Duodenal mucosa (tissue), 2 donors: ENCODE data around the gene DBNDD2.

Source experiments
- H3K27ac ChIP-seq: one replicate; pipeline ENCODE4 v1.7.0; 2013; ENCODE audit warnings: low read depth, low read length
- H3K27me3 ChIP-seq, 2 donors: one replicate each; pipeline ENCODE4 v1.7.0; 2013; ENCODE audit warnings: low read length in 2 of 2, control low read depth in 1 of 2; ENCODE audit not compliant: insufficient read depth in 2 of 2, control insufficient read depth in 1 of 2
- H3K36me3 ChIP-seq, 2 donors: one replicate each; pipeline ENCODE4 v1.7.0; 2013; ENCODE audit warnings: low read length in 2 of 2, control low read depth in 1 of 2; ENCODE audit not compliant: insufficient read depth in 2 of 2, control insufficient read depth in 1 of 2
- H3K4me1 ChIP-seq, 2 donors: one replicate each; pipeline ENCODE4 v1.7.0; 2013; ENCODE audit warnings: low read length in 2 of 2, control low read depth in 1 of 2; ENCODE audit not compliant: insufficient read depth in 2 of 2, control insufficient read depth in 1 of 2
- H3K4me3 ChIP-seq, 2 donors: one replicate each; pipeline ENCODE4 v1.7.0; 2013; ENCODE audit warnings: low read length in 2 of 2, low read depth in 1 of 2
- H3K9ac ChIP-seq, 2 donors: one replicate each; pipeline ENCODE4 v1.7.0; 2013; ENCODE audit warnings: low read length in 2 of 2, low read depth in 1 of 2
- H3K9me3 ChIP-seq, 2 donors: one replicate each; pipeline ENCODE4 v1.7.0; 2013; ENCODE audit warnings: low read length in 2 of 2, control low read depth in 1 of 2; ENCODE audit not compliant: control insufficient read depth in 1 of 2

Gene DBNDD2

GRCh38 chr20:45378191-45378590 is 29.9 kb upstream of the DBNDD2 start, which contains the start of gene TP53TG5:
TSS of gene TP53TG5 (minus strand) at chr20:45378325. CDS start at chr20:45378236, 89 bp downstream.
- Histone ChIP-seq H3K27ac (no peak within 1 kb of the TSS), H3K36me3 (no peaks in the 10 kb centered on the region), H3K9ac (no peak within 1 kb of the TSS), H3K4me3 (no peak within 1 kb of the TSS), H3K4me1 (peaks cover 1 to 10% of the 10 kb centered on the region in 2 donors), H3K9me3 (no peaks in the 10 kb centered on the region), H3K27me3 (no peaks in the 10 kb centered on the region)

- H3K36me3 ChIP-seq: no peaks in the 10 kb centered on the region
- no peak overlapping the region for H3K27ac ChIP-seq
- H3K4me3 ChIP-seq: no peak overlapping the region
These were observed 20.8 kb upstream of the DBNDD2 start for GRCh38 chr20:45387274-45387673.

GRCh38 chr20:45390931-45391330 is 17.2 kb upstream of the DBNDD2 start:
- no peaks in the 10 kb centered on the region for H3K27me3 ChIP-seq
- H3K36me3 ChIP-seq: no peaks in the 10 kb centered on the region
- no peak overlapping the region for H3K9ac ChIP-seq
- H3K9me3 ChIP-seq: no peaks in the 10 kb centered on the region
- H3K27ac ChIP-seq: no peak overlapping the region
- no peak overlapping the region for H3K4me3 ChIP-seq
- no peaks in the 10 kb centered on the region for H3K4me1 ChIP-seq

More at GRCh38 chr20:45387274-45387673, 20.8 kb upstream of the DBNDD2 start:
- Histone ChIP-seq H3K27me3 (no peaks in the 10 kb centered on the region), H3K9ac (no peak overlapping the region), H3K4me1 (no peaks in the 10 kb centered on the region), H3K9me3 (no peaks in the 10 kb centered on the region)

DNA sequence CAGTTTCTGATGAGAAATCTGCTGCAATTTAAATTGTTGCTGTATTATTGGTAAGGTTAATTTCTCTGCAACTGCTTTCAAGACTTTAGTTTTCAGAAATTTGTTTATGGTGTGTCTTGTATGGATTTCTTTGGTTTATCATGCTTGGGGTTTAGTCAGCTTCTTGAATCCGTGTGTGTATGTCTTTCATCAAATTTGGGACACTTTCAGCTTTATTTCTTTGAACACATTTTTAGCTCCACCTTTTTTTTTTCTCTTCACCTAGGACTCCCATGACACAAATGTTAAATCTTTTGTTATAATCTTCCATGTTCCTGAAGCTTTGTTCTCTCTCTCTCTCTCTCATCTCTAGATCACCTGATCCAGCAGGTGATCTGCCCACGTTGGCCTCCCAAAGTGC is 16.5 kb upstream of the DBNDD2 start:
- H3K36me3 ChIP-seq: no peaks in the 10 kb centered on the region
- H3K27me3 ChIP-seq: no peaks in the 10 kb centered on the region
- no peak overlapping the region for H3K27ac ChIP-seq
- H3K9ac ChIP-seq: no peak overlapping the region
- H3K9me3 ChIP-seq: no peaks in the 10 kb centered on the region
- no peaks in the 10 kb centered on the region for H3K4me1 ChIP-seq
- no peak overlapping the region for H3K4me3 ChIP-seq

GRCh38 chr20:45392733-45393132 is 15.4 kb upstream of the DBNDD2 start:
- no peaks in the 10 kb centered on the region for H3K9me3 ChIP-seq
- H3K27ac ChIP-seq: no peak overlapping the region
- no peak overlapping the region for H3K9ac ChIP-seq
- H3K27me3 ChIP-seq: no peaks in the 10 kb centered on the region
- no peak overlapping the region for H3K4me3 ChIP-seq
- H3K36me3 ChIP-seq: no peaks in the 10 kb centered on the region
- no peaks in the 10 kb centered on the region for H3K4me1 ChIP-seq

DNA sequence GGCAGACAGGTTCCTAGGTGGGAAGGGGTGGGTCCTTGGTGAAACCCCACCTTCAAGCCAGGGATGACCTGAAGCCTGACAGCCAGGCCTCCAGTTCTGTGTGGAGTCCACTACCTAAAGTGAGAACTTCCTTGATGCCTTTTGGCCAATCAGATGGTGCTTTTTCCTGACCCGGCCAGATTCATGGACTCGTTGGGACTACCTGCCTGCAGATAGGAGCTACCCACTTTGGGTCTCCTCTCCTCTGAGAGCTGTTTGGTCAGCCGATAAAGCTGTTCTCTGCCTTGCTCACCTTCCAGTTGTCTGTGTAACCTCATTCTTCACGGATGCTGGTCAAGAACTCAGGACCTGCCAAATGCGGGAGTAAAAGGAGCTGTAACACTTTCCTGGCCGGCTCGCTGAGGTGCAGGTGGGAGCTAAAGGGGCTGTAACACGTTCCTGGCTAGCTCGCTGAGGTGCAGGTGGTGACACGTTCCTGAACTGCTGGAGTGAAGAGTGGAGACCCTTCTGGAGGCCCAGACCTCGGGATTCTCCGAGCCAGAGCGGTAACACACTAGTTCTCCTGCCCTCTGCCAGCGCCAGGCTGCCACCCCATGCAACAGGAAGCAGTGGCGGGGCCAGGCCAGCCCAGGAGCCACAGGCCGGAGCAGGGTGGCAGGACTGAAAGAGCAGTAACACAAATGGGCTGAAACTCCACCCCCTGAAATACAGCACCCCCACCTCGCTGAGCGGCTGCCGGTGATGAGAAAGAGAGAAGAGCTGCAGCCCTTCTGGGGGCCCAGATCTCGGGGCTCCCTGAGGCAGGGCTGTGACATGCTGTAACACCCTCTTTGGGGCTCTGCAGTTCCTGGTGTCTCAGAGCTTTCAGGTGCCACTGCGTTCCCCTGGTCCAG is 13.6 kb upstream of the DBNDD2 start:
- H3K9ac ChIP-seq: no peak overlapping the region
- no peaks in the 10 kb centered on the region for H3K27me3 ChIP-seq
- no peak overlapping the region for H3K27ac ChIP-seq
- H3K4me1 ChIP-seq: no peaks in the 10 kb centered on the region
- no peak overlapping the region for H3K4me3 ChIP-seq
- H3K36me3 ChIP-seq: no peaks in the 10 kb centered on the region
- H3K9me3 ChIP-seq: peaks cover 0 to 2% of the 10 kb centered on the region in 2 donors

DNA sequence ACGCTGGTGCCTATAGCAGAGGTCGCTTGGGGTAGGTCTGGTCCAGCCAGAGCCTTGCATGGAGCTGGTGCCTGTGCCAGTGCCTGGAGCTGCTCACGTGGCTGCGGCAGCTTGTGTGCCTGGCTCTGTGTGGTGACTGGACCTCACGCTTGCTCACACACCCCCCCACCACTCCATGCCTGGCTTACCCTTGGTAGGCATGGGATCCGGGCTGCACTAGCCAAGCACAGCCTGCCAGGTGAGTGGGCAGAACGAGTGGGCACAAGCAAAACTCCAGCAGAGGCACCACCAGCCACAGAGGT is 13.0 kb upstream of the DBNDD2 start:
- Histone ChIP-seq H3K4me3 (no peak overlapping the region), H3K4me1 (no peaks in the 10 kb centered on the region), H3K9me3 (peaks cover 4 to 6% of the 10 kb centered on the region in 2 donors), H3K27me3 (no peaks in the 10 kb centered on the region), H3K36me3 (no peaks in the 10 kb centered on the region), H3K9ac (no peak overlapping the region), H3K27ac (no peak overlapping the region)

GRCh38 chr20:45399018-45399417 is 9.1 kb upstream of the DBNDD2 start:
- Histone ChIP-seq H3K27ac (no peak overlapping the region), H3K4me3 (no peak overlapping the region), H3K27me3 (no peaks in the 10 kb centered on the region), H3K36me3 (peaks cover 0 to 7% of the 10 kb centered on the region in 2 donors), H3K9me3 (peaks cover 13 to 17% of the 10 kb centered on the region in 2 donors), H3K4me1 (no peaks in the 10 kb centered on the region), H3K9ac (no peak overlapping the region)

DNA sequence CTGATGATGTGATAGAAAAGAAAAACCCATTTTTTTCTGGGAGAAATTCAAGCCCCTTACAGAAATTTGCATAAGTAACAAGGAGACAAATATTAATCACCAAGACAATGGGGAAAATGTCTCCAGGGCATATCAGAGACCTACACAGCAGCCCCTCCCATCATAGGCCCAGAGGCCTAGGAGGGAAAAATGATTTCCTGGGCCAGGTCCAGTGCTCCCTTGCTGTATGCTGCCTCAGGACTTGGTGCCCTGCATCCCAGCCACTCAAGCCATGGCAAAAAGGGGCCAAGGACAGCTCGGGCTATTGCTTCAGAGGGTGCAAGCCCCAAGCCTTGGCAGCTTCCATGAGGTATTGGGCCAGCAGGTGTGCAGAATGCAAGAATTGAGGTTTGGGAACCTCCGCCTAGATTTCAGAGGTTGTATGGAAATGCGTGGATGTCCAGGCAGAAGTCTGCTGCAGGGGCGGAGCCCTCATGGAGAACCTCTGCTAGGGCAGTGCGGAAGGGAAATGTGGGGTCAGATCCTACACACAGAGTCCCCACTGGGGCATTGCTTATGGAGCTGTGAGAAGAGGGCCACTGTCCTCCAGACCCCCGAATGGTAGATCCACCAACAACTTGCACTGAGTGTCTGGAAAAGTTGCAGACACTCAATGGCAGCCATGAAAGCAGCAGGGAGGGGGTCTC is 7.6 kb upstream of the DBNDD2 start:
- Histone ChIP-seq H3K9me3 (peaks cover 13 to 17% of the 10 kb centered on the region in 2 donors), H3K36me3 (peaks cover 0 to 7% of the 10 kb centered on the region in 2 donors), H3K4me1 (peaks cover 6 to 9% of the 10 kb centered on the region in 2 donors), H3K27ac (no peak overlapping the region), H3K27me3 (no peaks in the 10 kb centered on the region), H3K4me3 (no peak overlapping the region), H3K9ac (no peak overlapping the region)

DNA sequence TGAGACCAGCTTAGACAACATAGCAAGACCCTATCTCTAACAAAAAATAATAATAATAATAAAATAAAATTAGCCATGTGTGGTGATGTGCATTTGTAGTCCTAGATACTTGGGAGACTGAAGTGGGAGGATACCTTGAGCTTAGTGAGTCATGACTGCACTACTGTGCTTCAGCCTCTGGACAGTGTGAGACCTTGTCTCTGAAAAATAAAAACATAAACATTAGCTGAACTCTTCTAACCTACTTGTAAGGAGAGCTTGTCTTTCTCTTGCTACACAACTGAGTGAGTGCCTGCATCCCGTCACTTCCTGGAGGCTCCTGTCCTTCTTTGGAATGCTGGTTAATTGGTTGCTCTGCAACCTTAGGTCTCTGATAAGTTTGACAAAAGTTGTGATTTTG is 5.1 kb upstream of the DBNDD2 start:
- no peak overlapping the region for H3K9ac ChIP-seq
- peaks cover 14 to 19% of the 10 kb centered on the region in 2 donors for H3K4me1 ChIP-seq
- peaks cover 13 to 17% of the 10 kb centered on the region in 2 donors for H3K9me3 ChIP-seq
- no peaks in the 10 kb centered on the region for H3K27me3 ChIP-seq
- peaks cover 0 to 7% of the 10 kb centered on the region in 2 donors for H3K36me3 ChIP-seq
- no peak overlapping the region for H3K4me3 ChIP-seq
- H3K27ac ChIP-seq: no peak overlapping the region
